Measurements from ENCODE around the gene CEP97.

DNA sequence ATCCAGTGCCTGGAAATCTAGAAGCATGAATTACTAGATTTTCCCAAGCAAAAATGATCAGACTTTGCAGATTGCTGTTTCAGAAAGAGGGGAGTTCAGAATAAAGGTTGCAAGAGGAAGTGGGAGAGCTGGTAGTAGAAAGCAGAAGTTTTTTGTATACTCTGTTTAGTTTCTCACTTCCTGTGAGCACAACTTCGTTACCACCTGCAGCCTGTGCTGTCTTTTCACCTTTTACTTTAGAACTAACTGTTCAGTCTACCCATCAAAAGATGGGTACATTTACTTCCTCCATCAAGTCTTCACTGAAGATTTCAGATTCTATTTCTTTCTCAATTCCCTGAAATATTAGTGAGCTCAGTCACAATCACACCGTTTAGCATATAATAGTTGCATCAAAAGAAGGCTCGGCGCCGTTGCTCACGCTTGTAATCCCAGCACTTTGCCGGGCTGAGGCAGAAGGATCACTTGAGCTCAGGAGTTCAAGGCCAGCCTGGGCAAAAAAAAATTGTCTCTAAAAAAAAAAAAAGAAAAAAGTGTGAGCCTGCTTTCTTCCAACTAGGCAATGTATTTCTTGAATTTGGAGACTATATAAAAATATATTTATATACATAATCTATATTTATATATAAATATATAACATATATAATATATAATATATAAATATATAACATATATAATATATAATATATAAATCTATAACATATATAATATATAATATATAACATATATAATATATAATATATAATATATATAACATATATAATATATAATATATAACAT lies 1.8 kb upstream of the CEP97 start:
- TF ChIP-seq, protein P1, sequence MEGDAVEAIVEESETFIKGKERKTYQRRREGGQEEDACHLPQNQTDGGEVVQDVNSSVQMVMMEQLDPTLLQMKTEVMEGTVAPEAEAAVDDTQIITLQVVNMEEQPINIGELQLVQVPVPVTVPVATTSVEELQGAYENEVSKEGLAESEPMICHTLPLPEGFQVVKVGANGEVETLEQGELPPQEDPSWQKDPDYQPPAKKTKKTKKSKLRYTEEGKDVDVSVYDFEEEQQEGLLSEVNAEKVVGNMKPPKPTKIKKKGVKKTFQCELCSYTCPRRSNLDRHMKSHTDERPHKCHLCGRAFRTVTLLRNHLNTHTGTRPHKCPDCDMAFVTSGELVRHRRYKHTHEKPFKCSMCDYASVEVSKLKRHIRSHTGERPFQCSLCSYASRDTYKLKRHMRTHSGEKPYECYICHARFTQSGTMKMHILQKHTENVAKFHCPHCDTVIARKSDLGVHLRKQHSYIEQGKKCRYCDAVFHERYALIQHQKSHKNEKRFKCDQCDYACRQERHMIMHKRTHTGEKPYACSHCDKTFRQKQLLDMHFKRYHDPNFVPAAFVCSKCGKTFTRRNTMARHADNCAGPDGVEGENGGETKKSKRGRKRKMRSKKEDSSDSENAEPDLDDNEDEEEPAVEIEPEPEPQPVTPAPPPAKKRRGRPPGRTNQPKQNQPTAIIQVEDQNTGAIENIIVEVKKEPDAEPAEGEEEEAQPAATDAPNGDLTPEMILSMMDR (IDR thresholded peaks at IDR 0.05), result no peak
- TF ChIP-seq POLR2A (IDR thresholded peaks at IDR 0.05), result no peak

All from adrenal gland (tissue), 5 donors.